HG03457 (cell line): Measurements from ENCODE around the gene KLHDC7B.
A peak's percentile ranks its signal among the peaks of the same experiment; 100 is the strongest.

Experiments used
- ATAC-seq: cut with Tn5 transposase; IDR thresholded peaks from one replicate; pipeline ENCODE4 v1.9.1; 2021; ENCODE audit warnings: moderate number of reproducible peaks; ENCODE audit not compliant: unreplicated experiment

The KLHDC7B gene

DNA sequence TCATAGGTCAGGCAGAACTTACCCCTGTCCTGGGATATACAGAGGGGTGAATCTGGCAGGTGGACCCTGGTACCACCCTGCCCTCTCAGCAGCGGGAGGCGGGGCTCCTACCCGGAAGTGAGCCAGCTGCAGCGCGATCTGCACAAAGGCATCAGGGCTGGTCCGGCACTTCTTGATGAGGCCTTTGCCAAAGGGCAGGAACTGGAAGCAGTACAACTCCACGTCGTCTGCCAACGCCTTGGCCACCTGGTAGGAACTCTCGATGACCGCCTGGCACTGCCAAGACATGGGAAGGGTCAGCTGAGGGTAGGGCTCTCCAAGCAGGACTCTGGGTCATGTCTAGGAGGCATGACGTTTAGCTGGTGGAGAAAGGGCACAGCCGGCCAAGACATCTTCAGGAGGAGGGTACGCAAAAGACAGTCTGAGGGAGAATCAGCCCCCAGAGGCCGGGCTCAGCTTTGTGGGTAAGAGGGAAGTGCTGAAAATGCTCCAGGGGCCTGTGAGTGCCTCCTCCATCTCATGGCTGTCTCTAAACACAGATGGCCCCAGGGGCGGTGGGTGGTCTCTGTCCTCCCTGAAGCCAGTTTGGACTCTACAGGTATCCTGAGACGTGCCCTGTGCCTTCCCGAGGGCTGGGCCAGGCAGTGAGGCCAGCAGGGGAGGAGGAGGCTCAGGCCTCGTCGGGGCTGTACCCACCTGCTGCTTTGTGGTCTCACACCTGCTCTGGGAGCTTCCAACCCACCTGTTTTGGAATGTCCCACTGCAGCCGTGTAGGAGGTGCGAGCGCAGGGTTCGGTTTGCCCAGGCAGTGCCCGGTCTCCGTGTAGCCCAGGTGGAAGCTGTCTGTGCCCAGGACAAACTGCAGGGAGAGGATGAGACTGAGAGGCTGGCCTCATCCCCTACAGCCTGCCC, 25.8 kb downstream of the KLHDC7B start:
- no peak for ATAC-seq

GRCh38 chr22:50572965-50573364, 27.3 kb downstream of the KLHDC7B start:
- ATAC-seq = no peak

DNA sequence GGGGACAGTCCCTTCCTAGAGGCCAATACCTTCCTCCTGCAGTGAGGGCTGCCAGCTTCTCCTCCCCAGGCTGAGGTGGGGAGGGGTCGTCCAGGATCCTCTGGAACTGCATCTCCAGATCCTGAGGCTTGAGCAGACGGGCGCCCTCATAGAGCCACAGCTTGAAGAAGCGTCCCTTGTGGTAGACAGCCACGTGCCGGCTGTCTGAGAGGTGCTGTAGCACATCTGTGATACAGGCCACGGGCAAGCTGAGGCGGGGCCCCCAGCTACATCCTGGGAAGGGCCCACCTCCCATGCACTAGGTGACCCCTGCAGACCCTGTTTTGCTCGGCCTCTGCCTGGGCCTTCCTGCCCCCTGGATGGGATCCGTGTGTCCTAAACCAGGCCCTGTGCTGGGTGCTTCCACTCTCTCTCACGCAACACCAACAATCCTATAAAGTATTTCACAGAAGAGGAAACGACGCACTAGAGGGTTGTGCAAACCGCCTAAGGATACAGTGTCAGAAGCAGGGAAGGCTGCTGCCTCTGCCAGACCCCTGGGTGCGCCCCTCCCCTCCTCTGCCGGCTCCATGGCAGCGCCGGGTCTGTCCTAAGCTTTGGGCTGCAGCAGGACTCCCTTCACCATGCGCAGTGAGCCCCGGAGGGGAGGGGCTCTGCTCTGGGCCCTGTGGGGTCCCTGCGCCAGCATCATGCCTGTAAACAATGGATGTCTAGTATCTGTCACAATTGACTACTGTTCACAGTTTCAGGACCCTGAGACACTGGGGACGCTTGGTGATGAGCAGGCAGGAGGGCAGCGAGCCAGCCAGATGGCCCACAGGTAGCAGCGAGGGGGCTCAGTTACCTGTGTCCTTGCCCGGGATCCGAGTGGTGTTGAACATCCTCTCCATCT, 28.0 kb downstream of the KLHDC7B start:
- ATAC-seq = no peak

- no peak for ATAC-seq
Observed at GRCh38 chr22:50574383-50574755, 28.7 kb downstream of the KLHDC7B start.

- ATAC-seq = no peak
Observed at GRCh38 chr22:50575426-50575941, 29.8 kb downstream of the KLHDC7B start.

- no peak for ATAC-seq
Observed at GRCh38 chr22:50576070-50576469, 30.4 kb downstream of the KLHDC7B start.

- ATAC-seq = no peak
Observed at GRCh38 chr22:50576806-50577696, 31.4 kb downstream of the KLHDC7B start.

GRCh38 chr22:50577697-50577986, 31.9 kb downstream of the KLHDC7B start:
- no peak for ATAC-seq

DNA sequence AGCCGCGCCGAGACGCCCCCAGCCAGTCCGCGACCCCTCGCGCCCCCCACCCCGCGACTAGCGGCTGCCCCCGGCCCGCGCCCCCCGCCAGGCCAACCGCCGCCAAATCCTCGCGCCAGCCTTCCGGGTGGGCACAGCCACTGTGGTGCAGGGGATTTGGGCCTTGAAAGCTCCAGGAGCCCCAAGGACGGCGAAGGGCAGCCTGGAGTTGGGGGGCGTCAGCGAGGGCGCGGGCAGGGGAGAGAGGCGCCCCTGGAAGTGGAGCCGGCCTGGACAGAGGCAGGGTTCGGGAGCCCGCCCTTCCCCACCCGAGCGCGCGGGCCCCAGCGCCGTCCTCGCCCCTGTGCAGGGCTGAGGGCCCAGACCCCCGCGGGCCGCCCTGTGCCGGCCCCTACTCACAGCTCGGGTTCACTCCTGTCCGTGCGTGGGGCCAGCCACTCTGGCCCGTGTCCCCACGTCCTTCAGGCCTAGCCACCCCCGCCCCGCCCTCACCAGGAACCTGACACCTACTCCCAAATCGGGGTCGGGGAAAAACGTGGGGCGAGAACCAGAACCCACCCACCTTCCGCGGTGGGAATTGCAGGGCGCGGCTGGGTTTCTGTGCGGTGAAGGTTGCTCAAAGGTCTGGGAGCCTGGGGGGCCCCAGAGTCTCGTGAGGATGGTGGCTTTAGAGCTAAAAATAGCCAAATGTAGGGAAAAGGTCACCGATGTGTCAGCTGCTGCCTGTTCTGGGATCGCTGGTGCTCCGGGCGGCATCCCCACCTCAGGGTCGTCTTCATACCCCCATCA, 32.5 kb downstream of the KLHDC7B start, which contains the start of gene CPT1B:
TSS of gene CPT1B (minus strand) at position 441 of the 789 bp plus-strand sequence. CDS start 512 bp downstream, outside the sequence.
- ATAC-seq = no peak

DNA sequence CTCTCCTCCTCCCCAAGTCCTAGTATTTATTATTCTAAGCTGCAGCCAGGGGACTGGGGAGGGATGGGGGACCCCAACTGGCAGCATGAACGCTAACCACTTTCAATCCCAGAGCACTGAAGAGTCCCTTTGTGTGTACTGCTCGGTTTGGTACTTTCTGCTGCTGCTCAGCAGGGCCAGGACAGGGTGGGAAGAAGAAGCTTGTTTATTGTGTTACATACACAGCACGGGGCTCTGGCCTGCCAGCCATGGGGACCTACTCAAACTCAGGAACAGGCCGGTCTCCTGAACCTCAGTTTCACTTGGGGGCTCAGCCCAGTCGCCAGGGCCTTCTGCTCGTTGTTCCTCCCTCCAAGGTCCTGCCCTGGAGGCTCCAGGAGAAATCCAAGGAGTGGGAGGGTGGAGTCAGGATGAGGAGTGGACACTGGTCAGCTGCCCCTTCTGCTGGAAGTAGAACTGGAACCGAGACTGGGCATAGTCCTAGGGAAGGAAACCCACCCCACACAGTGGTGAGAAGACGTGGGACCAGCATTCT, 33.1 kb downstream of the KLHDC7B start:
- ATAC-seq = no peak

DNA sequence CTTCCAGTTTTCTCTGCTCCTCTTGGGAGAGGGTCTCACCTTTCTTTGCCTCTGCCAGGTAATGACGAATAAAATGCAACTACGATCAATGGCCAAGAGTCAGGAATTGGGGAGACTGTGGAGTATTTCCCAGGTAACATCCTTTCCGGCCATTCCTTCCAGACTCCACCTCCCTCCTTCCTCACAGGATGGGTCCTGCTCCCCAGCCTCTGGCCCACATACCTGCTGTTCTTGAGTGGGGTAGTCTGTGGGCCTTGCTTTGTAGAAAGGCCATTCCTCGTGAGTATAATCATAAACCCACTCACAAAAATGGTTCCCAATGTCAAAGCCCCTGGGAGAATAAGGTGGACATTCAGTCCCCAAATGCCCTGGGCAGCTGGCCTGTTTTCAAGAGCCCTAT, 34.1 kb downstream of the KLHDC7B start:
- ATAC-seq = no peak

- no peak for ATAC-seq
Observed at GRCh38 chr22:50581031-50581949, 35.6 kb downstream of the KLHDC7B start.

GRCh38 chr22:50581950-50582492, 36.3 kb downstream of the KLHDC7B start:
- ATAC-seq = no peak

GRCh38 chr22:50582493-50583293, 37.0 kb downstream of the KLHDC7B start, which contains the start of gene CHKB:
Gene CHKB, minus strand, starts transcription at chr22:50582849. Its CDS starts 68 bp downstream, at chr22:50582781.
- ATAC-seq = peak; percentile 80

- ATAC-seq = no peak
Observed at GRCh38 chr22:50583294-50583861, 37.7 kb downstream of the KLHDC7B start.

DNA sequence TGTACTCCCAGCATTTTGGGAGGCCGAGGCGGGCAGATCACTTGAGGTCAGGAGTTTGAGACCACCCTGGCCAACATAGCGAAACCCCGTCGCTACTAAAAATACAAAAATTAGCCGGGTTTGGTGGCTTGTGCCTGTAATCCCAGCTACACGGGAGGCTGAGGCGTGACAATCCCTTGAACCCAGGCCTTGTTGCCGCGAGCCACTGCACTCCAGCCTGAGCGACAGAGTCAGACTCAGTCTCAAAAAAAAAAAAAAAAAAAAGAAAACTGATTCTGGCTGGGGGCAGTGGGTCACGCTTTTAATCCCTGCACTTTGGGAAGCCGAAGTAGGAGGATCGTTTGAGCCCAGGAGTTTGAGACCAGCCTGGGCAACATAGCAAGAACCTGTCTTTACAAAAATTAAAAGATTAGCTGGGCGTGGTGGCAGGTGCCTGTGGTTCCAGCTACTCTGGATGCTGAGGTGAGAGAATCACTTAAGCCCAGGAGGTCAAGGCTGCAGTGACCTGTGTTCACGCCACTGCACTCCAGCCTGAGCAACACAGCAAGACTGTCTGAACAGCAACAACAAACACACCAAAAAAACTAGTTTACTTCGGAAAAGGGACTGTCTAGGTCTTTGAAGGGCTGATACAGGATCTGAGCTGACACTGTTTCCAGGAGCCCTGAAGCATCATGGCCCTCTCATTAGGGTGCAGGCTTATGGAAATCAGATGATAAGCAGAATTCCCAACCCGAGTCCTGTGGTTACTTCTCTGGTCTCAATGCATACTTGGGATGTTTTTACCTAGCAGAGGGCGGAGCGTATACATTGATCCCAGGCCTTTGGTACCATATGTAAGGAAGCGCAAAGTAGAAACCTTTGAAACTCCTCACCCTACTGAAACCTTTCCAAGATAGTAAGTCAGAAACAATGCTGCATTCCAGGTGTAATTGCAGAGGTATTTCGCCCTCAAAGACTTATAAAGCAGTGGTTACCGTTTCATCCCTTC, 38.7 kb downstream of the KLHDC7B start:
- ATAC-seq = no peak
